Measurements from ENCODE around the gene LAMA2. TPM values are rescaled to one million over a fixed set of nuclear protein-coding genes. Genes with fewer than 3 reads are reported as not detected.

Gene LAMA2
- total and polyA plus RNA-seq, 2 donors (not counting 3 experiments of a cell fraction or from before 2014, with no cell fraction given): 0.51 to 0.75 TPM

GRCh38 chr6:129041563-129041962 lies 158.6 kb downstream of the LAMA2 start:
- no peaks in the 10 kb centered on the region for H3K9me3 ChIP-seq (replicated peaks; ENCODE audit: control insufficient read depth, insufficient read depth, low read length)
- no peak overlapping the region for H3K4me3 ChIP-seq (replicated peaks in 1 of 3; ENCODE audit: insufficient read depth in 1 of 3, low read depth in 1 of 3, low read length in 3 of 3)
- DNase-seq (ENCODE audit: low read depth, low spot score): no peak
- no peaks in the 10 kb centered on the region for H3K9me1 ChIP-seq (replicated peaks; ENCODE audit: control insufficient read depth, extremely low read depth, insufficient read depth, low read length)
- no peaks in the 10 kb centered on the region for H3K4me1 ChIP-seq (ENCODE audit: control insufficient read depth, extremely low read depth, insufficient read depth, low read length)
- no peaks in the 10 kb centered on the region for H3K36me3 ChIP-seq (ENCODE audit: control insufficient read depth in 2 of 2, extremely low read depth in 1 of 2, insufficient read depth in 2 of 2, low read length in 2 of 2)
- no peak for FAIRE-seq
- intact Hi-C loops (cut with micrococcal nuclease): no loop called here
- no TSS peak for BruUV-seq (replicated peaks)
- ChIA-PET POLR2A (no interaction called here), CTCF (no interaction called here)
- H4K20me1 ChIP-seq (replicated peaks; ENCODE audit: control insufficient read depth, extremely low read depth, insufficient read depth, low read length): no peaks in the 10 kb centered on the region
- H3K9ac ChIP-seq (replicated peaks; ENCODE audit: extremely low read depth, insufficient read depth, low read length): no peak overlapping the region
- no peak overlapping the region for H3K27ac ChIP-seq (ENCODE audit: insufficient read depth, low read depth, low read length)
- H2AFZ ChIP-seq (ENCODE audit: low read depth, low read length): no peak overlapping the region
- no peak for TF ChIP-seq POLR2AphosphoS5 (IDR thresholded peaks at IDR 0.05; ENCODE audit: insufficient read depth, low read depth, low read length)
- TF ChIP-seq GATA2 (IDR thresholded peaks at IDR 0.05; ENCODE audit: insufficient read depth, insufficient read length, low read depth, low read length): no peak
- no peak for TF ChIP-seq POLR2A (IDR thresholded peaks at IDR 0.05; ENCODE audit: low read depth, low read length)
- TF ChIP-seq MYC (IDR thresholded peaks at IDR 0.05; ENCODE audit: low read depth, low read length): no peak
- TF ChIP-seq EZH2 (IDR thresholded peaks at IDR 0.05; ENCODE audit: borderline replicate concordance, low read depth, low read length, severe bottlenecking): no peak
- no peak for TF ChIP-seq MAX (IDR thresholded peaks at IDR 0.05; ENCODE audit: insufficient read depth, insufficient read length)
- no peak for TF ChIP-seq CTCF (IDR thresholded peaks at IDR 0.05; ENCODE audit: extremely low read depth in 1 of 2, insufficient read depth in 1 of 2, low read depth in 1 of 2, low read length in 2 of 2)
- TF ChIP-seq JUN (IDR thresholded peaks at IDR 0.05; ENCODE audit: borderline replicate concordance, insufficient read depth, insufficient read length, low read depth): no peak
- TF ChIP-seq FOS (IDR thresholded peaks at IDR 0.05; ENCODE audit: borderline replicate concordance, insufficient read depth, low read length): no peak
- no peak overlapping the region for H3K4me2 ChIP-seq (ENCODE audit: insufficient read depth, low read length)
- no peaks in the 10 kb centered on the region for H3K27me3 ChIP-seq (ENCODE audit: control insufficient read depth in 2 of 2, insufficient read depth in 2 of 2, low read length in 2 of 2)
- dilution Hi-C loops (cut with MboI; ENCODE audit: extremely low pct_ligation_motif_present, low sequenced_read_pairs): no loop called here
- no peaks in the 10 kb centered on the region for H3K79me2 ChIP-seq (ENCODE audit: control insufficient read depth, insufficient read depth, low read length)

All from endothelial cell of umbilical vein (primary cell).